TTC549 (cell line): ENCODE results near the gene MYRFL.
"Not testable (repeated sequence)": the region's sequence is repeated elsewhere in the genome, so short reads cannot be mapped to it uniquely, and the experiment has no call there.

Source experiments
- FAIRE-seq: peaks from 2 replicates; lab custom pipeline; 2012; peaks lifted over from hg19 to GRCh38; lab: Jason Lieb, UNC

Gene MYRFL

GRCh38 chr12:69988481-69989321, 163.7 kb downstream of the MYRFL start:
- FAIRE-seq = no peak

DNA sequence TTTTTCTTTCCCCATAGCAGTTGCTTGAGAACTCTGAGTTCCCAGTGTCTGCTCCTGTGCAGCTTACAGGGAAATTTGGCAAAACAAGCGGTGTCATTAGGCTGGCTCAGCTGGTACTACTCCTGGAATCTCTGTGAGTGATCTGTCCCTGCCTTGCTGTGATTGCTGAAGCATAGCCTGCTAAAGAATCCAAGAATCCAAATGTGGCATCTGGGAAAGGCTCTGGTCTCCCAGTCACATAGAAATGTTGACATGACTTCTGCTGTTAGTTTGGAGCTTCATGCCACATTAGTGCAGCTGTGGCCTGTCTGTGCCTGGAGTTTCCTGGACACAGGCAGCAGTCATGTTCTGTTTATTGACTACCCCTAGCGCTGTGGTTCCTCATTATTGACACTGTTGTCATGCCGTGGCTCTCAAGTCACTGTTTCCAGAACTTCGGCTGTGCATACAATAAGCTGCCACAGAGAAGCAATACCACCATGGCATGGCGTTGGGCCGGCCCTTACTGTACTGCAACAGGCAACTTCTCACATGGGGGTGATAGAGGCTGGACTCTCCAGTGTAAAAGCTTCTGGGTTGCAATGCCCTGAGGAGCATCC, 166.8 kb downstream of the MYRFL start:
- FAIRE-seq = no peak

GRCh38 chr12:69993433-69993832, 168.4 kb downstream of the MYRFL start:
- FAIRE-seq = no peak

GRCh38 chr12:69994086-69994485, 169.1 kb downstream of the MYRFL start:
- not testable (repeated sequence) for FAIRE-seq

- no peak for FAIRE-seq
Measured at GRCh38 chr12:69994724-69995173, 169.7 kb downstream of the MYRFL start.

- no peak for FAIRE-seq
Measured at GRCh38 chr12:69996241-69996640, 171.2 kb downstream of the MYRFL start.

DNA sequence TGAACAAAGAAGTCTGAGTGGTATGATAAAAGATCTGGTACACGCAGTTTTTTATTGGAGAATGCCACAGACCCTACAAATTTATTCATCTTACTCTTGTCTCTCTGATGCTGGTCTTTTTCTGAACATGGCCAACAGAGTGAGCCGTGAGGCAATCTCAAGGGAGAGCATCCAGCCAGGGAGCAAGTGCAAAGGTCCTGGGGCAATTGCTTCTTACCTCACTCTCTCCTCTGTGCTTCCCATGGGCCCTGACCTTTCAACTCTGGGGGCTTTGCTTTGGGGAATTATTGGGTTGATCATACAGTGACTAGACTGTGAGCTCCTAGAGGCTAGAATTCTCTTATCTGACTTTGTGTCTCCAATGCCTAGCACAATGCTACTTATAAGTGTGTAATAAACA, 171.7 kb downstream of the MYRFL start:
- FAIRE-seq = no peak

- no peak for FAIRE-seq
Measured at GRCh38 chr12:69998011-69998410, 173.0 kb downstream of the MYRFL start.

- no peak for FAIRE-seq
Measured at GRCh38 chr12:69998922-69999321, 173.9 kb downstream of the MYRFL start.

DNA sequence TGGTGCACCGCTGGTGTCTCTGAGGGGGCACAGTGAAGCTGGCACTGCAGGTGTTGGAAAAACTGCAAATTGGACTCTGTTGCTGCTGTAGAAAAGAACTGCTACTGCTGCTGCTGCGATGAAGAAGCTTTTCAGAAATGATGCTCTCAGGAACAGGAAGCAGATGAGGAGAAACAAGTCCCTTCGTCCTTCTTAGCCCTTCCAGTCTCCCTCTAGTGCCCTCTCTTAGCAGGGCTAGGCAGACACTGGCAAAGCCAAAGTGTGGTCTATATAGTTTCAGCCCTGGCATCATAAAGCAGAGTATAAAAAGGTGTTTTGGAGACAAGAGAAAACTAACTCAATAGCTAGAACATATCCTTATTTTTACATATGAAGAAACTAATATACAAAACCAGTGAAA, 174.5 kb downstream of the MYRFL start:
- FAIRE-seq = no peak

DNA sequence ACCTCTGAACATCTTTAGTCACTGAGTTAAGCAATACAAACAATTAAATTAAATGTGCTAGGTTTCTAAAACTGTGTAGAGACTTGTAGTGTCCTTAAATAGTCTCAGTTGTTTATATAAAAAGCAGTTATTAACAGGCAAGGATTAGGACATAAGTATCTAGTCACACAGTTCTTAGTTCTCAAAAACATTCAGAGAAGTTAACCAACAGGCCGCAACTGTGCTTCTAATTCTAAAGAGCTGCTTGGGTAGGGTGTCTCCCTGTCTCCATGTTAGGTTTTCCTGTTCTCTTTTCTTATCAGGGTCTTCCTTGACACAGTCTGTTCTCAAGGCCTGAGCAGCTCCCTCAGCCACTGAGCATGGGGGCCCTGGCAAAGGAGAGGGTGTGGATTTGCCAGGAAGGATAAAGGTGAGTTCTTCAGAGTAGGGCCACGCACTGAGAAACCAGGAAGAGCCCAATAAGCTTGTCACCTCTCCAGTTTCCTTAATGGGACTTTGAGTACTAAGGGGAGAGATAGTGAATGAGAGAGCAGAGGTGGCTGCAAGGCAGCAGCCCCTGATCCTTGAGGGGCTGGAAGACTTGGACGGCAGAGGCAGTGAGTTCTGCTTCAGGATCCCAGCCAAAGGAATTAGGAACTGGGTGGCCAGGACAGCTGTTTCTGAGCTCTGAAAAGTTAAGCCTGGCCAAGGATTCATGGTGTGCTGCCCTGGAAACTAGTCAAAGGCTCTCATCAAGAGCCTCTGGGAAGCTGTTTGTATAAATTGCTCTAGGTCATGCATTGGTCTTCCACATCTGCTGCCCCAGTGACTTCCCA, 177.3 kb downstream of the MYRFL start:
- FAIRE-seq = no peak

GRCh38 chr12:70002912-70003255, 177.9 kb downstream of the MYRFL start:
- no peak for FAIRE-seq

GRCh38 chr12:70005864-70006618, 181.0 kb downstream of the MYRFL start:
- no peak for FAIRE-seq

- FAIRE-seq = no peak
Measured at GRCh38 chr12:70006619-70006973, 181.6 kb downstream of the MYRFL start.

- FAIRE-seq = no peak
Measured at GRCh38 chr12:70007687-70008086, 182.7 kb downstream of the MYRFL start.
